GM12878 (cell line): ENCODE measurements around the gene PDLIM3. TPM values are rescaled to one million over a fixed set of nuclear protein-coding genes. Genes with fewer than 3 reads are reported as not detected.

Experiments used
- ATAC-seq: fragments of 200-7000 bp; cut with Tn5 transposase; 3 replicates; pipeline ENCODE4 v1.9.1; 2020; ENCODE audit warnings: mild to moderate bottlenecking, moderate library complexity
- BruUV-seq: library from RNA; stranded (reverse); fragments of 400-500 nt; replicated peaks from 2 replicates; lab custom pipeline; 2021; lab: Mats Ljungman, UMichigan
- CTCF ChIA-PET: fragments of 300-600 bp; sonication (Branson Sonifier 250); formaldehyde crosslinking; extraction: SDS; loops from one replicate; lab custom pipeline; 2021; ENCODE audit warnings: inconsistent platforms; lab: Yijun Ruan, JAX
- POLR2A ChIA-PET: fragments of 350-600 bp; formaldehyde crosslinking; extraction: SDS; loops from one replicate; lab custom pipeline; 2021; ENCODE audit warnings: inconsistent platforms; lab: Charles Lee
- RAD21 ChIA-PET: fragments of 300-600 bp; sonication (Branson Sonifier 250); formaldehyde crosslinking; loops from one replicate; lab custom pipeline; 2023; ENCODE audit warnings: antibody characterized with exemption; ENCODE audit not compliant: unreplicated experiment; lab: Charles Lee
- SMC1A ChIA-PET: fragments of 300-600 bp; sonication (Branson Sonifier 250); formaldehyde crosslinking; loops from one replicate; lab custom pipeline; 2023; ENCODE audit not compliant: unreplicated experiment, uncharacterized antibody; lab: Charles Lee
- DNase-seq: peaks from one replicate; pipeline ENCODE4 v3.0.0-alpha.2; 2011; ENCODE audit warnings: low read depth, low spot score
- FAIRE-seq: peaks from 3 replicates; lab custom pipeline; 2011; peaks lifted over from hg19 to GRCh38; lab: Jason Lieb, UNC
- H2AFZ ChIP-seq: 2 replicates; pipeline ENCODE4 v1.6.0; 2011; ENCODE audit warnings: low read depth, low read length, control low read depth; ENCODE audit not compliant: control insufficient read depth
- H3K27ac ChIP-seq: 2 replicates; pipeline ENCODE4 v1.5.1; 2011; ENCODE audit warnings: control low read depth; ENCODE audit not compliant: control insufficient read depth, insufficient read depth
- H3K27me3 ChIP-seq, 2 experiments: replicated peaks in 1 of 2; 2 replicates each; pipeline versions ENCODE4 v1.6.0 to v1.6.1; 2011; ENCODE audit warnings: low read length in 1 of 2; ENCODE audit not compliant: control insufficient read depth in 2 of 2, insufficient read depth in 2 of 2
- H3K36me3 ChIP-seq, 2 experiments: 2 replicates each; pipeline ENCODE4 v1.5.1; 2011; ENCODE audit warnings: low read length in 1 of 2; ENCODE audit not compliant: control insufficient read depth in 2 of 2, insufficient read depth in 2 of 2
- H3K4me1 ChIP-seq: 2 replicates; pipeline ENCODE4 v1.6.1; 2011; ENCODE audit warnings: mild to moderate bottlenecking, low read length, moderate library complexity, mixed read lengths; ENCODE audit not compliant: control insufficient read depth, insufficient read depth
- H3K4me2 ChIP-seq: 2 replicates; pipeline ENCODE4 v1.6.0; 2011; ENCODE audit warnings: control low read depth; ENCODE audit not compliant: control insufficient read depth, insufficient read depth
- H3K4me3 ChIP-seq: fragments of 200-600 bp; sonication (generic); 2 replicates; pipeline ENCODE4 v1.5.1; 2016
- H3K79me2 ChIP-seq: 2 replicates; pipeline ENCODE4 v1.6.0; 2011; ENCODE audit warnings: low read length; ENCODE audit not compliant: control insufficient read depth, insufficient read depth
- H3K9ac ChIP-seq: 2 replicates; pipeline ENCODE4 v1.8.0; 2011; ENCODE audit warnings: low read length, control low read depth, mixed read lengths; ENCODE audit not compliant: control insufficient read depth, insufficient read depth
- H3K9me3 ChIP-seq: replicated peaks from 3 replicates; pipeline ENCODE4 v1.5.1; 2011; ENCODE audit warnings: mild to moderate bottlenecking, low read length; ENCODE audit not compliant: control insufficient read depth, insufficient read depth
- H4K20me1 ChIP-seq: 2 replicates; pipeline ENCODE4 v1.6.0; 2011; ENCODE audit not compliant: control insufficient read depth, insufficient read depth
- ATF7 ChIP-seq: fragments of 450-650 bp; IDR thresholded peaks from 2 replicates; pipeline ENCODE4 v1.6.1; 2016; ENCODE audit warnings: low read depth, mild to moderate bottlenecking
- ETV6 ChIP-seq, 2 experiments: fragments of 450-650 bp in 1 of 2; IDR thresholded peaks in 1 of 2; conservative IDR thresholded peaks in 1 of 2; 2 replicates each; pipeline ENCODE4 v1.6.1; 2014; ENCODE audit warnings: antibody characterized with exemption in 1 of 2, borderline replicate concordance in 1 of 2, low read depth in 1 of 2, mild to moderate bottlenecking in 1 of 2, moderate library complexity in 1 of 2
- FOS ChIP-seq: IDR thresholded peaks from 3 replicates; pipeline ENCODE4 v1.6.1; 2011; ENCODE audit warnings: borderline replicate concordance; ENCODE audit not compliant: insufficient read length; ENCODE audit errors: extremely low read depth
- FOXK2 ChIP-seq: fragments of 450-650 bp; IDR thresholded peaks from 2 replicates; pipeline ENCODE4 v1.6.1; 2017; ENCODE audit warnings: mild to moderate bottlenecking, moderate library complexity
- HDAC2 ChIP-seq: fragments of 200-600 bp; sonication (generic); IDR thresholded peaks from 2 replicates; pipeline ENCODE4 v1.6.1; 2017
- HSF1 ChIP-seq: fragments of 150-350 bp; IDR thresholded peaks from 2 replicates; pipeline ENCODE4 v1.6.1; 2014; ENCODE audit warnings: mild to moderate bottlenecking, low read depth, low read length
- IRF4 ChIP-seq: IDR thresholded peaks from 2 replicates; pipeline ENCODE4 v1.6.1; 2011; ENCODE audit warnings: low read depth, low read length
- IRF5 ChIP-seq: fragments of 450-650 bp; IDR thresholded peaks from 2 replicates; pipeline ENCODE4 v1.6.1; 2017; ENCODE audit warnings: borderline replicate concordance
- JUNB ChIP-seq: IDR thresholded peaks from 2 replicates; pipeline ENCODE4 v1.6.1; 2016; ENCODE audit warnings: antibody characterized with exemption, mild to moderate bottlenecking
- MTA2 ChIP-seq: fragments of 450-650 bp; IDR thresholded peaks from 2 replicates; pipeline ENCODE4 v1.6.1; 2016; ENCODE audit warnings: low read depth, mild to moderate bottlenecking, moderate library complexity
- MYC ChIP-seq: IDR thresholded peaks from 2 replicates; pipeline ENCODE4 v1.6.1; 2011; ENCODE audit warnings: mild to moderate bottlenecking, low read length, moderate library complexity, inconsistent platforms; ENCODE audit not compliant: insufficient read depth, insufficient replicate concordance, insufficient read length, severe bottlenecking
- RELA ChIP-seq: fragments of 450-650 bp; IDR thresholded peaks from 2 replicates; pipeline ENCODE4 v1.8.0; 2014; ENCODE audit warnings: borderline replicate concordance; ENCODE audit not compliant: partially characterized antibody
- RELB ChIP-seq: fragments of 450-650 bp; IDR thresholded peaks from 2 replicates; pipeline ENCODE4 v1.6.1; 2017; ENCODE audit warnings: low read depth, mild to moderate bottlenecking, moderate library complexity
- SMARCA5 ChIP-seq: fragments of 450-650 bp; IDR thresholded peaks from 2 replicates; pipeline ENCODE4 v1.6.1; 2017; ENCODE audit warnings: mild to moderate bottlenecking
- SPI1 ChIP-seq: IDR thresholded peaks from 2 replicates; pipeline ENCODE4 v1.6.1; 2011; ENCODE audit warnings: low read depth, mild to moderate bottlenecking, low read length, moderate library complexity, borderline replicate concordance; ENCODE audit not compliant: insufficient read depth
- ZBTB33 ChIP-seq: fragments of 450-650 bp; IDR thresholded peaks from 2 replicates; pipeline ENCODE4 v1.6.1; 2017; ENCODE audit warnings: mild to moderate bottlenecking
- WGBS: methylation state at CpG from one replicate; pipeline ENCODE4 v1.1.6; 2016; ENCODE audit warnings: low lambda C conversion rate; ENCODE audit not compliant: insufficient replicate concordance, insufficient coverage; ENCODE audit errors: missing lambda C conversion rate; 5-methylcytosine and 5-hydroxymethylcytosine counted together
- in situ Hi-C: fragments of 300-500 bp; cut with MboI; formaldehyde crosslinking; loops from 9 replicates; pipeline ENCODE4 v1.14.3; 2018; ENCODE audit warnings: mixed read lengths
- intact Hi-C: fragments of 100-400 bp; cut with micrococcal nuclease; formaldehyde crosslinking; loops from one replicate; pipeline ENCODE4 v1.14.2; 2022; ENCODE audit not compliant: unreplicated experiment
- polyA plus RNA-seq, 11 experiments: library from polyadenylated mRNA; depleted of rRNA in 4 of 11; unstranded in 6 of 11; stranded (reverse) in 5 of 11; fragments of >200 nt; fragmentation: Nextera tagmentation in 4 of 11; fragmentation: Illumina TruSeq in 1 of 11; extraction: Ambion mirVana in 4 of 11; extraction: Trizol in 1 of 11; gene quantifications; 1 replicate in 1 of 11; 2 replicates in 10 of 11; pipeline versions ENCODE4 v1.2.1 to v1.2.3, GENCODE V29; 2011 to 2016; ENCODE audit warnings: inconsistent platforms in 2 of 11, missing spikeins in 2 of 11, low read depth in 1 of 11
- total RNA-seq, 4 experiments: library from RNA; depleted of rRNA in 3 of 4; stranded (reverse); fragments of >200 nt in 3 of 4; fragmentation: Illumina TruSeq in 1 of 4; extraction: Trizol in 1 of 4; gene quantifications; 2 replicates each; pipeline versions ENCODE4 v1.2.1 to v1.2.3, GENCODE V29; 2013 to 2021

The PDLIM3 gene
- total and polyA plus RNA-seq, 10 of the 15 experiments (the other 5 are each of a cell fraction or from before 2014, with no cell fraction given), result 0.04 to 0.43 (median 0.08) TPM; not detected in 7

GRCh38 chr4:185566972-185567371 is 31.7 kb upstream of the PDLIM3 start (continued):
- no peak for TF ChIP-seq RELB

GRCh38 chr4:185566425-185566824 is 31.1 kb upstream of the PDLIM3 start:
- peak; percentile 37 for ATAC-seq
- no peak for FAIRE-seq
- DNase-seq, result no peak
- no peak overlapping the region for H2AFZ ChIP-seq
- no peak overlapping the region for H3K9ac ChIP-seq
- no peaks in the 10 kb centered on the region; the same call in 1 of the 2 replicates for H3K4me1 ChIP-seq
- CTCF ChIA-PET, result no interaction called here
- intact Hi-C loops (no loop called here), in situ Hi-C loops (no loop called here)
- SMC1A ChIA-PET, result interaction anchor here (1.1 kb wide), 1 partner anchor 94 kb away, joined by 3 read pairs; no protein-coding TSS in a partner anchor
- H3K9me3 ChIP-seq, result peaks cover 2% of the 10 kb centered on the region; the same call in 2 of the 3 replicates
- no peaks in the 10 kb centered on the region; a peak in 1 of 4 replicates for H3K27me3 ChIP-seq
- BruUV-seq, result no TSS peak
- POLR2A ChIA-PET, result no interaction called here
- H3K36me3 ChIP-seq, result no peaks in the 10 kb centered on the region
- 16% methylated on average over 8 of the region's 8 CpGs for WGBS
- no peak overlapping the region for H3K27ac ChIP-seq
- no peak overlapping the region for H3K4me3 ChIP-seq
- H4K20me1 ChIP-seq, result no peaks in the 10 kb centered on the region
- H3K79me2 ChIP-seq, result no peaks in the 10 kb centered on the region
- H3K4me2 ChIP-seq, result no peak overlapping the region
- RAD21 ChIA-PET, result no interaction called here
- no peak for TF ChIP-seq HDAC2
- peak in 1 of 2 experiments; percentile 59; a peak in 2 of 4 replicates for TF ChIP-seq ETV6 (conservative IDR thresholded peaks at IDR 0.05 in 1 of 2, IDR thresholded peaks at IDR 0.05 in 1 of 2; ENCODE audit: borderline replicate concordance in 1 of 2, low read depth in 1 of 2)
- TF ChIP-seq MTA2, result no peak
- no peak for TF ChIP-seq ZBTB33
- peak; percentile 22; the same call in 1 of the 2 replicates for TF ChIP-seq SPI1
- TF ChIP-seq IRF4, result 0 out of 2 replicates have a peak, but pooled peaks have one; percentile 20
- TF ChIP-seq FOXK2, result no peak
- no peak for TF ChIP-seq FOS
- TF ChIP-seq MYC, result no peak
- TF ChIP-seq RELA, result no peak
- TF ChIP-seq ATF7, result no peak
- TF ChIP-seq HSF1, result no peak
- peak; percentile 74 for TF ChIP-seq JUNB
- TF ChIP-seq IRF5, result no peak
- TF ChIP-seq SMARCA5, result no peak
